Adipocyte (in vitro differentiated cells): Measurements from ENCODE around the gene FGF7.
"Not testable (repeated sequence)": the region's sequence is repeated elsewhere in the genome, so short reads cannot be mapped to it uniquely, and the experiment has no call there.

Experiments used
- DNase-seq: peaks from one replicate; pipeline ENCODE4 v3.0.0-alpha.2; 2015; ENCODE audit warnings: low read depth
- H3K27me3 ChIP-seq: replicated peaks from 2 replicates; pipeline ENCODE4 v1.7.0; 2013; ENCODE audit warnings: mild to moderate bottlenecking, low read length, moderate library complexity; ENCODE audit not compliant: control insufficient read depth, insufficient read depth
- H3K36me3 ChIP-seq: 2 replicates; pipeline ENCODE4 v1.7.0; 2013; ENCODE audit warnings: low read length, mild to moderate bottlenecking, moderate library complexity; ENCODE audit not compliant: control insufficient read depth, insufficient read depth, severe bottlenecking
- H3K4me1 ChIP-seq: 2 replicates; pipeline ENCODE4 v1.7.0; 2013; ENCODE audit warnings: mild to moderate bottlenecking, low read length, moderate library complexity; ENCODE audit not compliant: control insufficient read depth, insufficient read depth
- H3K4me3 ChIP-seq: 2 replicates; pipeline ENCODE4 v1.7.0; 2013; ENCODE audit warnings: mild to moderate bottlenecking, low read length, moderate library complexity
- H3K9ac ChIP-seq: 2 replicates; pipeline ENCODE4 v1.7.0; 2013; ENCODE audit warnings: mild to moderate bottlenecking, low read length, moderate library complexity
- H3K9me3 ChIP-seq: 2 replicates; pipeline ENCODE4 v1.7.0; 2013; ENCODE audit warnings: mild to moderate bottlenecking, low read length, moderate library complexity; ENCODE audit not compliant: control insufficient read depth

Gene FGF7

DNA sequence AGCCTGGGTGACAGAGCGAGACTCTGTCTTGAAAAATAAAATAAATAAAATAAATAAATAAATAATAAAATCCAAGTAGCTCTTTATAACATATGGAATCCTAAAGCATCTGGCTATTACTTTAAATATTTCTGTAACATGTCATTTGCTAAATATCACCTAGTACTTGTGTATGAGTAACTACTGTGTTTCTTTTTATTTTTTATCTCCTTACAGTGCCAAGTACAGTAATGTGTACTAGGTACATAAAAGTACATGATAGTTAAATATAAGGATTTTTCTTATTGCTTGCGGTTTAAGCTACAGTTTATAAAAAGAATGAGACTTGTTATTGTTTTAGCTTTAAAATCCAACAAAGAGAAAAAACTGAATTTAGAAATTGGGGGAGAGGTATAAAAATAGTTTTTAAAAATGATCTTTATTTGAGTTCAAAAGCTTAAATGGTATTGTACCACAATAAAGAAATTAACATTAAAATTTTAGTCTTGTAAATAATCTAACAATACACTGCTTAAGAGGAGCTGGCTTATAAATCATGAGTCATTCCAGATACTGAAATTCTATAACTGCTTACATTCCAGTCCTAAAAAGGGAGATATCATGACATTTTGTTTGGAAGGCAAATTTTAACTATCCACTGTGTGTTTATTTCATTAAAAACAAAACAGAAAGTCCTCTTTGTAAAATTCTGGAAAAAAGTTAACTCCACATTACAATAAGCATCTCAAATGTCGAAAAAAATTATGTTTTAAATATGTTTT, 73.1 kb downstream of the FGF7 start:
- Histone ChIP-seq H3K9ac (peak overlapping the region; percentile 59), H3K4me3 (no peak overlapping the region), H3K9me3 (no peaks in the 10 kb centered on the region), H3K36me3 (no peaks in the 10 kb centered on the region), H3K27me3 (no peaks in the 10 kb centered on the region), H3K4me1 (peaks cover 58% of the 10 kb centered on the region)
- DNase-seq = peak; percentile 67

DNA sequence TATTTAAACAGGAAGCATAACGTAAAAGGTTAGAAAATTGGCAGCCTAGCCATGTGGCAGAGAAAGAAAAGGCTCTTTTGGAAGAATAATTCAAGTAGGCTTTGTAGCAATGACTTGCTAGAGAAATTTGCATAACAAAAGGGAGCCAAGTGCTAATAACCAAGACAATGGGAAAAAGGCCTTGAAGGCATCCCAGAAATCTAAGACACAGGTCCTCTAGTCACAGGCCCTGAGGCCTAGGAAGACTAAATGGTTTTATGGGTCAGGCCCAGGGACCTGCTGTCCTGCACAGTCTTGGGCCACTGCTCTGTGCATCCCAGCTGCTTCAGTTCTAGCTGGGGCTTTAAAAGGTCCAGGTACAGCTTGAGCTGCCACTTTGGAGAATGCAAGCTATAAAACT, 78.5 kb downstream of the FGF7 start:
- no peaks in the 10 kb centered on the region for H3K36me3 ChIP-seq
- peaks cover 9% of the 10 kb centered on the region for H3K4me1 ChIP-seq
- no peak overlapping the region for H3K4me3 ChIP-seq
- H3K9me3 ChIP-seq = peaks cover 17% of the 10 kb centered on the region
- no peak overlapping the region for H3K9ac ChIP-seq
- DNase-seq = no peak
- no peaks in the 10 kb centered on the region for H3K27me3 ChIP-seq

DNA sequence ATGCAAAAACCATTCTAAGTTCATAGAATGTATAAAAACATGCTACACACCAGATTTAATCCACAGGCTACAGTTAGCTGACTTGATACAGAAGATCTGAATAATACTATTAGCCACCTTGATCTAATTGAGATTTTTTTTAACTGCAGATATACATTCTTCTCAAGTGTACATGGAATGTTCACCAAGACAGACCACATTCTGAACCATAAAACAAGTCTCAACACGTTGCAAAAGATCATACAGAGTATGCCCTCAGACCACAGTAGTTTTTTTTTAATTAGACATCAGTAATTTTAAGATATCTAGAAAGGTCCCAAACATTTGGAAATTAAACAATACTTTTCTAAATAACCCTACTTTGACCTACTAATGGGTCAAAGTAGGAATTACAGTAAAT, 83.3 kb downstream of the FGF7 start:
- Histone ChIP-seq H3K9me3 (peaks cover 17% of the 10 kb centered on the region), H3K4me1 (no peaks in the 10 kb centered on the region), H3K4me3 (no peak overlapping the region), H3K9ac (no peak overlapping the region), H3K36me3 (no peaks in the 10 kb centered on the region), H3K27me3 (no peaks in the 10 kb centered on the region)
- DNase-seq = no peak

DNA sequence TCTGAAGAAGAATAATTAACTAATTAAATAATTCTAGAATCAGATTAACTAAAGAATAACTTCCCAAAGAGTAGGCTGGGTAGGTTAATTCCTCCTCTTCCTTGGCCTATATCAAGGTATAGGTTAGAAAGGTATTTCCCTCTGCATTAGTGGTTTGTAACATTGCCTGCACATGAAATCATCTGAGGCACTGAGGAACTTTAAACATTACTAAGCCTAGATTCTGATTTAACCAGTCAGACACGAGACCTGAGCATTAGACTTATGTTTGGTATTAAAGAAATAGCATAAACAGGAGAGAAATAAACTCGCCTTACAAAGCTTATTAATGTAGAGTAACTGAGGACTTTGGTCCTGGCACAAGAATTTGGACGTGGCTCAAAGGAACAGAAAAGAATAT, 84.2 kb downstream of the FGF7 start:
- Histone ChIP-seq H3K27me3 (no peaks in the 10 kb centered on the region), H3K9me3 (peaks cover 10% of the 10 kb centered on the region), H3K4me3 (no peak overlapping the region), H3K36me3 (no peaks in the 10 kb centered on the region), H3K4me1 (no peaks in the 10 kb centered on the region), H3K9ac (no peak overlapping the region)
- no peak for DNase-seq

DNA sequence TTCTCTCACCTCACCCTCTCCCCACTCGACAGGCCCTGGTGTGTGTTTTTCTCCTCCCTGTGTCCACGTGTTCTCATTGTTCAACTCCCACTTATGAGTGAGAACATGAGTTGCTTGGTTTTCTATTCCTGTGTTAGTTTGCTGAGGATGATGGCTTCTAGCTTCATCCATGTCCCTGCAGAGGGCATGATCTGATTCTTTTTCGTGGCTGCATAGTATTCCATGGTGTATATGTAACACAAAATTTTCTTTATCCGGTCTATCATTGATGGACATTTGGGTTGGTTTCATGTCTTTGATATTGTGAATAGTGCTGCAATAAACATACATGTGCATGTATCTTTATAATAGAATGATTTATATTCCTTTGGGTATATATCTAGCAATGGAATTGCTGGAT, 89.7 kb downstream of the FGF7 start:
- not testable (repeated sequence) for H3K4me3 ChIP-seq, H3K9ac ChIP-seq, H3K9me3 ChIP-seq, H3K27me3 ChIP-seq, DNase-seq, H3K36me3 ChIP-seq, H3K4me1 ChIP-seq

DNA sequence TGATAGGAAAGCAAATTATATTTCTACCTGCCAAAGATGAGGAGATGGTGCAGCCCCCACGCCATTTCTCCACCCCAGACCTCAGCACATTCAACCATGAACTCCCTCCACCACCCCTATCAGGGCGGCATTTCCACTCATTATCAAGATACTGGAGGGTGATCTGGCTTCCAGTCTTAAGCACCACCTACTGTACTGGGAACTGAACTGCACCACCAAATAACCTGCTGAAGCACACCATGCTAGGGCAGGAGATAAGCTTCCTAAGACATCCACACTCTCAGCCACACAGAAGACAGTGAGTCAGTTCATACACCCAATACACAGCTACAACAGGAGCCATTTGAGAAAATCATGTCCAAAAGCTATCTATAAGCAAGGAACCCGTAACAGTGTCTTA, 98.8 kb downstream of the FGF7 start:
- Histone ChIP-seq H3K36me3 (no peaks in the 10 kb centered on the region), H3K4me3 (no peak overlapping the region), H3K27me3 (no peaks in the 10 kb centered on the region), H3K4me1 (no peaks in the 10 kb centered on the region), H3K9me3 (peaks cover 10% of the 10 kb centered on the region), H3K9ac (no peak overlapping the region)
- no peak for DNase-seq

DNA sequence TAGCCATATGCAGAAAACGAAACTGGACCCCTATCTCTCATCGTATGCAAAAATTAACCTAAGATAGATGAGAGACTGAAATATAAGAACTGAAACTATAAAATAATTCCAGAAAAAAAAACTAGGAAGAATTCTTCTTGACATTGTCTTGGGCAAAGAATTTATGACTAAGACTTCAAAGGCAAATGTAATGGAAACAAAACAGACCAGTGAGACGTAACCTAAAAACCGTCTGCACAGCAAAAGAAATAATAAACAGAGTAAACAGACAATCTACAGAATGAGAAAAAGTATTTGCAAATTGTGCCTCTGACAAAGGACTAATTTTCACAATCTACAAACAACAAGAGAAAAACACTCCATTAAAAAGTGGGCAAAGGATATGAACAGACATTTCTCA, 105.2 kb downstream of the FGF7 start:
- no peaks in the 10 kb centered on the region for H3K27me3 ChIP-seq
- no peaks in the 10 kb centered on the region for H3K36me3 ChIP-seq
- no peak for DNase-seq
- H3K9ac ChIP-seq = no peak overlapping the region
- H3K4me3 ChIP-seq = no peak overlapping the region
- H3K4me1 ChIP-seq = no peaks in the 10 kb centered on the region
- peaks cover 3% of the 10 kb centered on the region for H3K9me3 ChIP-seq

DNA sequence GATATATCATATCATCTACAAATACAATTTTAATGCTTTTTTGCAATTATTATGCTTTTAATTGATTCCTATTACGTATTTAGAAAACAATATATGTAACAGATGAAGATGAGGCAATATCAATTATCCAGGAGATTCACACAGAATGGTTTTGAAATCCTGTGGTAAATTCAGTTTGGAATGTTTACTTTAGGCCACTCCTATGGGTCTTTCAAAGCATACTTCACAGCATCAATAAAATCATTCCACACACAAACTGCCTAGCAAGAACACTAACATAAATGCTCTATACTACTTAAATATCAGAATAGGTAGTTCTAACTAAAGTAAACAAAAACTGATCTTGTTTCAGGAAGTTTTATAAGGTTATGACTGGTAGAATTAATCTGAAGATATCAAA, 107.0 kb downstream of the FGF7 start:
- H3K27me3 ChIP-seq = no peaks in the 10 kb centered on the region
- peaks cover 12% of the 10 kb centered on the region for H3K9me3 ChIP-seq
- no peak overlapping the region for H3K4me3 ChIP-seq
- no peaks in the 10 kb centered on the region for H3K36me3 ChIP-seq
- H3K4me1 ChIP-seq = no peaks in the 10 kb centered on the region
- DNase-seq = peak; percentile 64
- no peak overlapping the region for H3K9ac ChIP-seq
